NOMO-1 (cell line): Measurements from ENCODE around the gene ORM2.
A peak's percentile ranks its signal among the peaks of the same experiment; 100 is the strongest.
"Not testable (repeated sequence)": the region's sequence is repeated elsewhere in the genome, so short reads cannot be mapped to it uniquely, and the experiment has no call there.

Experiments used
- DNase-seq, 2 experiments: peaks; one replicate each; lab custom pipeline; 2025; ENCODE audit not compliant: unreplicated experiment in 2 of 2; lab: John Stamatoyannopoulos, UW

Gene ORM2

GRCh38 chr9:114328937-114329624 lies 588 bp upstream of the ORM2 start:
- not testable (repeated sequence) for DNase-seq

GRCh38 chr9:114330636-114331035 lies 967 bp downstream of the ORM2 start:
- no peak for DNase-seq

GRCh38 chr9:114331229-114332195 lies 1.8 kb downstream of the ORM2 start:
- DNase-seq = not testable (repeated sequence)

- not testable (repeated sequence) for DNase-seq
Observed at GRCh38 chr9:114332474-114333040, 2.9 kb downstream of the ORM2 start.

GRCh38 chr9:114333718-114334117 lies 4.0 kb downstream of the ORM2 start:
- not testable (repeated sequence) for DNase-seq

GRCh38 chr9:114334490-114334889 lies 4.8 kb downstream of the ORM2 start:
- no peak for DNase-seq

GRCh38 chr9:114335745-114336144 lies 6.1 kb downstream of the ORM2 start:
- no peak for DNase-seq

GRCh38 chr9:114336157-114336556 lies 6.5 kb downstream of the ORM2 start:
- DNase-seq = no peak

- DNase-seq = no peak
Observed at GRCh38 chr9:114336699-114337395, 7.2 kb downstream of the ORM2 start.

GRCh38 chr9:114338187-114338586 lies 8.5 kb downstream of the ORM2 start:
- no peak for DNase-seq

GRCh38 chr9:114339130-114339908 lies 9.7 kb downstream of the ORM2 start:
- DNase-seq = peak; percentile 25 to 44

- DNase-seq = no peak
Observed at GRCh38 chr9:114341152-114341830, 11.6 kb downstream of the ORM2 start.

GRCh38 chr9:114341991-114342390 lies 12.3 kb downstream of the ORM2 start:
- no peak for DNase-seq

- no peak for DNase-seq
Observed at GRCh38 chr9:114342755-114343440, 13.2 kb downstream of the ORM2 start.

GRCh38 chr9:114343471-114344187 lies 14.0 kb downstream of the ORM2 start:
- DNase-seq = no peak

GRCh38 chr9:114344188-114344566 lies 14.5 kb downstream of the ORM2 start:
- no peak for DNase-seq

- no peak for DNase-seq
Observed at GRCh38 chr9:114344692-114345091, 15.0 kb downstream of the ORM2 start.

- DNase-seq = no peak
Observed at GRCh38 chr9:114345493-114346065, 15.9 kb downstream of the ORM2 start.
